Measurements from ENCODE around the gene DCC.

GRCh38 chr18:53193870-53194269 is 853.9 kb downstream of the DCC start:
- no peak for TF ChIP-seq EZH2 (IDR thresholded peaks at IDR 0.05; ENCODE audit: insufficient read depth, poor library complexity, severe bottlenecking)
- no peak for TF ChIP-seq EZH2phosphoT487 (IDR thresholded peaks at IDR 0.05; ENCODE audit: insufficient read depth, low read depth)
